IPS-15b (cell line): ENCODE measurements around the gene KIRREL3.

Source experiments
- H3K27me3 ChIP-seq: one replicate; pipeline ENCODE4 v1.6.1; 2013; ENCODE audit warnings: low read length; ENCODE audit not compliant: control insufficient read depth, insufficient read depth
- H3K36me3 ChIP-seq: one replicate; pipeline ENCODE4 v1.6.1; 2013; ENCODE audit warnings: low read length; ENCODE audit not compliant: control insufficient read depth, insufficient read depth
- H3K4me1 ChIP-seq: one replicate; pipeline ENCODE4 v1.6.1; 2013; ENCODE audit warnings: mild to moderate bottlenecking, low read length; ENCODE audit not compliant: control insufficient read depth, insufficient read depth
- H3K4me3 ChIP-seq: one replicate; pipeline ENCODE4 v1.5.1; 2013; ENCODE audit warnings: low read depth, low read length
- H3K9ac ChIP-seq: one replicate; pipeline ENCODE4 v1.6.1; 2013; ENCODE audit warnings: low read depth, mild to moderate bottlenecking, low read length
- H3K9me3 ChIP-seq: one replicate; pipeline ENCODE4 v1.6.1; 2013; ENCODE audit warnings: mild to moderate bottlenecking, low read length; ENCODE audit not compliant: control insufficient read depth, insufficient read depth

KIRREL3 gene

DNA sequence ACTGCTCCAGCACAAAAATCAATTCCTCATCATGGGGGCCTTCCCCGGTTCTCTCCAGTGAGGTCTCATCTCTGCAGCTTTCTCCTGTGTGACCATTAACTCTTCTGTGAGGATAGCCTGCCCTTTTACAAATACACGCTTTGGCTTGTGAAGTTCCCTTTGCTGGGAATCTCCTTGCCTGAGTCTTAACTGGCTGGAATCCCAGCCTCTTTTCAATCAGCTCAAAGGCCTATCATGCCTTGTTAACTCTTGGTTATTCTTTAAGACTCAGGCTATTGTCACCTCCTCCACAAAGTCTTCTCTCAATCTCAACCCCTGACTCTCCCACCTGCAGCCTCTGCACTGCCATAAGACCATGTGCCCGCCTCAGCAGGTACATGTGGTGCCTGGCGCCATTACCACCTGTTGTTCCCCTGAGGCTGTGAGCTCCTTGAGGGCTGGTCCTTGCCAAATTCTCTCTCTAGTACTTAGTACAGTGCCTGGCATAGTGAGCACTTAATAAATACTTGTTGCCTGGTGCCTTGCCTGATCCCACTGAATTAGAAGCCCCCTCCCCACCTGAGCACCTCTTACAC lies 516.9 kb downstream of the KIRREL3 start:
- Histone ChIP-seq H3K27me3 (no peaks in the 10 kb centered on the region), H3K4me3 (no peak overlapping the region), H3K4me1 (no peaks in the 10 kb centered on the region), H3K9me3 (no peaks in the 10 kb centered on the region), H3K36me3 (no peaks in the 10 kb centered on the region), H3K9ac (no peak overlapping the region)

- H3K9me3 ChIP-seq = no peaks in the 10 kb centered on the region
- no peaks in the 10 kb centered on the region for H3K36me3 ChIP-seq
- H3K4me3 ChIP-seq = no peak overlapping the region
- H3K9ac ChIP-seq = no peak overlapping the region
- H3K27me3 ChIP-seq = no peaks in the 10 kb centered on the region
- H3K4me1 ChIP-seq = no peaks in the 10 kb centered on the region
These were observed 517.9 kb downstream of the KIRREL3 start for GRCh38 chr11:126482586-126483108.

- Histone ChIP-seq H3K4me3 (no peak overlapping the region), H3K9ac (no peak overlapping the region), H3K27me3 (no peaks in the 10 kb centered on the region), H3K4me1 (no peaks in the 10 kb centered on the region), H3K9me3 (no peaks in the 10 kb centered on the region), H3K36me3 (no peaks in the 10 kb centered on the region)
These were observed 519.3 kb downstream of the KIRREL3 start for GRCh38 chr11:126481303-126481680.

DNA sequence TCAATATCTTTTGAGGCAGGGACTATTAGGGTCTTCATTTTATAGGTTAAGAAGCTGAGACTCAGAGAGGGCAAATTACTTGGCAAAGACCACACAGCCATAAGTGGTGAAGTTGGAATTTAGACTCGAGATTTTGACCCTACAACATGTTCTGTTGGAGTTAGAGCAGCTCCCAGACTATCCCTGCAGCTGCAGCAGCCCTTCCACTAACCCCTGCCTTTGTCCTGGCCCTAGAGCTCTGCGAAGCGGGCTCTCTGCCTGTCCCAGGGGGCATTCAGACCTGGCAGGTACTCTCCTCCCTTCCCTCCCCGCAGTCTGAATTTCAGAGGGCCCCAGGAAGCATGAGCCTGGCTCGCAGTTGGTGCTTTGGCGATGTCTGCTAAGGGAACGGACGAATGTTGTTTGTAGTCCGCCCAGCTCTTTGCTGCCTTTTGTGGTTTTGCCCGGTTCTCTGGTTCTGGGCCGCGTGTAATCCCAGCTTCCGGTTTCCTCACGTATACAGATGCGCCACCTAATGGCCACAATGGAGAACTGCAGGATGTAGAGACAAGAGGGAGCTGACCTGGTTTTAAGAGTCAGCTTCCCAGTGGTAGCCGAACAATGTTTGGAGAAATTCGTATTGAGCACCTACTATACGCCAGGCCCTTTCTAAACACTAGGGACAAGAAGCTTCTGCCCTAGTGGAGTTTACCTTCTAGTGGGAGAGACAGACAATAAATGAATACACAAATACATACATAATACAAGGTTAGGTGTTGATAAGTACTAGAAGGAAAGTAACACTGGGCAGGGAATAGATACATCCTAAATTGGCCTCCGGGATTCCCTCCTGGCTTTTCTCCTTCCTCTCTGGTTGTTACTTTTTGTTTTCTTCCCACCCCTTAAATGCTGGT lies 519.9 kb downstream of the KIRREL3 start:
- H3K36me3 ChIP-seq = no peaks in the 10 kb centered on the region
- no peaks in the 10 kb centered on the region for H3K27me3 ChIP-seq
- H3K9me3 ChIP-seq = no peaks in the 10 kb centered on the region
- H3K4me3 ChIP-seq = no peak overlapping the region
- no peak overlapping the region for H3K9ac ChIP-seq
- no peaks in the 10 kb centered on the region for H3K4me1 ChIP-seq

DNA sequence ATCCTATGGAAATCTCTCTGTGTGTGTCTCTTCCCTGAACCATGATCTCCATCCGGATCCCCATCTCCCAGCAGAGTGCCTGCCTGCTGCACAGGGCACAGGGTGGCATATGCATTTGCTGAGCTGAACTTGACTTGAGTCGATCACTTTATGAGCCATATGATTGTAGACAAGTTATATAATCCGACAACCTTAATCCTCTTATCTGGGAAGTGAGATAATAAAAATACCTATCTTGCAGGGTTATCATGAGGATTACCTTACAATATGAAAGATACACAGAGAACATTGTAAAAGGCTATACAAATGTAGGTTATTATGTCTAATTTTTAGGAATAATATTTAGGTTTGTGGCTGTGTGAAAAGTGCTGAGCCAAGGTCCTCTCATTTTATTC lies 520.6 kb downstream of the KIRREL3 start:
- H3K4me3 ChIP-seq = no peak overlapping the region
- H3K4me1 ChIP-seq = no peaks in the 10 kb centered on the region
- H3K36me3 ChIP-seq = no peaks in the 10 kb centered on the region
- H3K9ac ChIP-seq = no peak overlapping the region
- no peaks in the 10 kb centered on the region for H3K9me3 ChIP-seq
- no peaks in the 10 kb centered on the region for H3K27me3 ChIP-seq

DNA sequence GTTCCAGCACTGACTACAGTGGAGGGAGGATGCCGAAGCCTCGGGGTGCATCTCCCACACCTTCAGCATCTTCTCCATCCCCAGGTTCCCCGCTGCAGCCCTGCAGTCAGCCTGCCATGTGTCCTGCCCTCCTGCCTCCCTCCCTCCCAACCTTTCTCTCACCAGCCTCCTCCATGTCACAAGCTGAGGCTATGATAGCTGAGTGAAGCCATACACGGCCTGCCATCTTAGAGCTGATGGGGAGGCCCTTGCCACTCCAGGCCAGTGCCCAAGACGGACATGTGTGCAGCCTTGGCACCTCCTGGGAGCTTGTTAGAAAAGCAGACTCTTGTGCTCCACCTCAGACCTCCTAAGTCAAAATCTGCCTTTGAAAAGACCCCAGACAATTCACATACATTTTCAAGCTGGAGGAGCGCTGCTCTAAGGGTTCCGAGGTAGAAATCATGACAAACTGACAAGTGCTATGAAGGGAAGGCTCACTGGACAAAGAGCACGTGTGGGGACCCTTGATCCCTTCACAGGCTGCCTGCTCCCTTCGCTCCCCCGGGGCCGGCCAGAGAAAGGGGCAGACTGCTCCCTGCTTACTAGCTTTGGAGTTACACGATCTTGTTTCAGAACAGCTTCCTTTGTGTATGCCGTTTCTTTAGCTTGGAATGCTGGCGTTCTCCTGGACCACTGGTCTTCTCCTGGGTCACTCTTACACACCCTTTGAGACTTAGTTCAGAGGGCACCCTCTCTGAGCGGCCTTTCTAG lies 521.2 kb downstream of the KIRREL3 start:
- H3K9me3 ChIP-seq = no peaks in the 10 kb centered on the region
- no peaks in the 10 kb centered on the region for H3K36me3 ChIP-seq
- no peaks in the 10 kb centered on the region for H3K4me1 ChIP-seq
- no peak overlapping the region for H3K9ac ChIP-seq
- no peaks in the 10 kb centered on the region for H3K27me3 ChIP-seq
- H3K4me3 ChIP-seq = no peak overlapping the region

DNA sequence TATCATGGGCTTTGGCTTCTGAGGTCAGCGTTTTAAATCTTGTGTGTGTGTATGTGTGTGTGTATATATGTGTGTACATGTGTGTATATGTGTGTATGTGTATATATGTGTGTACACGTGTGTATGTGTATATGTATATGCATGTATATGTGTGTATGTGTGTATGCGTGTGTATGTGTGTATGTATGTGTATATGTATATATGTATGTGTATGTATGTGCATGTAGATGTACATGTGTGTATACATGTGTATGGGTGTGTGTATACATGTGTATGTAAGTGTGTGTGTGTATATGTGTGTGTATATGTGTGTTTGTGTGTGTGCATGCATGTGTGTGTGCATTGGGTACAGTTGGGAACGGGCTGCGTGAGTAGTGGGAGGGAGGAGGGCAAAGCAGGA lies 522.1 kb downstream of the KIRREL3 start:
- no peaks in the 10 kb centered on the region for H3K4me1 ChIP-seq
- no peaks in the 10 kb centered on the region for H3K9me3 ChIP-seq
- no peaks in the 10 kb centered on the region for H3K36me3 ChIP-seq
- no peaks in the 10 kb centered on the region for H3K27me3 ChIP-seq
- H3K4me3 ChIP-seq = no peak overlapping the region
- no peak overlapping the region for H3K9ac ChIP-seq

GRCh38 chr11:126477535-126478305 lies 522.9 kb downstream of the KIRREL3 start:
- no peak overlapping the region for H3K4me3 ChIP-seq

GRCh38 chr11:126476977-126477376 lies 523.6 kb downstream of the KIRREL3 start:
- Histone ChIP-seq H3K9ac (no peak overlapping the region), H3K9me3 (no peaks in the 10 kb centered on the region), H3K27me3 (no peaks in the 10 kb centered on the region), H3K4me3 (no peak overlapping the region), H3K36me3 (no peaks in the 10 kb centered on the region), H3K4me1 (no peaks in the 10 kb centered on the region)

More at GRCh38 chr11:126477535-126478305, 522.9 kb downstream of the KIRREL3 start:
- Histone ChIP-seq H3K4me1 (no peaks in the 10 kb centered on the region), H3K27me3 (no peaks in the 10 kb centered on the region), H3K9me3 (no peaks in the 10 kb centered on the region), H3K36me3 (no peaks in the 10 kb centered on the region), H3K9ac (no peak overlapping the region)

- Histone ChIP-seq H3K9me3 (no peaks in the 10 kb centered on the region), H3K4me3 (no peak overlapping the region), H3K4me1 (no peaks in the 10 kb centered on the region), H3K36me3 (no peaks in the 10 kb centered on the region), H3K27me3 (no peaks in the 10 kb centered on the region), H3K9ac (no peak overlapping the region)
These were observed 524.2 kb downstream of the KIRREL3 start for GRCh38 chr11:126476266-126476924.
